CD4-positive, alpha-beta T cell treated with Interleukin-17A for 4 hours (primary cell): ENCODE results near the gene PEX14.

Experiments
- DNase-seq: peaks from one replicate; pipeline ENCODE4 v3.0.0-alpha.2; 2020; ENCODE audit warnings: mixed read lengths

PEX14 gene

GRCh38 chr1:10599194-10599861, 124.6 kb downstream of the PEX14 start:
- DNase-seq = no peak

- DNase-seq = no peak
Observed at GRCh38 chr1:10601342-10602070, 126.8 kb downstream of the PEX14 start.

GRCh38 chr1:10602936-10603335, 128.2 kb downstream of the PEX14 start:
- DNase-seq = no peak

DNA sequence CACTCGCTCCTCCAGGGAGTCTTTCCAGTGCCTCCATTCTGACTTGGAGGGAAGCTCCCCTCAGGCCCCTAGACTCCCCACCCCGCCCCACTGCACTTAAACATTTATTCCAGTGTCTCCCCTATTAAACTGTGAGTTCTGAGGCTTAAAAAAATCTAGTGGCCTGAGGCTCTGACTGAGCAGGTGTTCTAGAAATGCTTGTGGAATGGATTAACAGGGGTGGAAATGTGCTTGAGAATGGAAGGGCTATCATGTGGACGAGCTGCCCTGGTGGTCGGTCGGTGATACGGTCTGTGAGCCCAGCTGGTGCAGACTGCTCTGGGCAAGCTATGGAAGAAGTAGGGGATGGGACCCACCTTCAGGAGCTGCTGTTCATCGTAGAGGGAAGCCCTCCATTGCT, 130.2 kb downstream of the PEX14 start:
- DNase-seq = no peak

- DNase-seq = no peak
Observed at GRCh38 chr1:10606064-10606463, 131.3 kb downstream of the PEX14 start.

DNA sequence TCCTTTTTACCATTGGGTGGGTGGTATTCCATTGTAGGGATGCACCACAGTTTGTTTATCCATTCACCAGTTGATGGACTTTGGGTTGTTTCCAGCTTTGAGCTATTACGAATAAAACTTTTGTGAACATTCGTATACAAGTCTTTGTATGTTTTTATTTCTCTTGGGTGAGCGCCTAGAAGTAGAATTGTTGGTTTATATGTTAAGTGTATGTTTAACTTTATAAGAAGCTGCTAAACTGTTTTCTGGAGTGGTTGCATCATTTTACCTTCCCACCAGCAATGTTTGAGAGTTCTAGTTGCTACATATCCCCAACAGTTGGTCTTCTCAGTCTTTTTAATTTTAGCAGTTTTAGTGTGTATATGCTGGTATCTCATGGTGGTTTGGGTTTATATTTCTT, 132.5 kb downstream of the PEX14 start:
- DNase-seq = no peak

GRCh38 chr1:10608690-10609089, 133.9 kb downstream of the PEX14 start:
- DNase-seq = no peak

DNA sequence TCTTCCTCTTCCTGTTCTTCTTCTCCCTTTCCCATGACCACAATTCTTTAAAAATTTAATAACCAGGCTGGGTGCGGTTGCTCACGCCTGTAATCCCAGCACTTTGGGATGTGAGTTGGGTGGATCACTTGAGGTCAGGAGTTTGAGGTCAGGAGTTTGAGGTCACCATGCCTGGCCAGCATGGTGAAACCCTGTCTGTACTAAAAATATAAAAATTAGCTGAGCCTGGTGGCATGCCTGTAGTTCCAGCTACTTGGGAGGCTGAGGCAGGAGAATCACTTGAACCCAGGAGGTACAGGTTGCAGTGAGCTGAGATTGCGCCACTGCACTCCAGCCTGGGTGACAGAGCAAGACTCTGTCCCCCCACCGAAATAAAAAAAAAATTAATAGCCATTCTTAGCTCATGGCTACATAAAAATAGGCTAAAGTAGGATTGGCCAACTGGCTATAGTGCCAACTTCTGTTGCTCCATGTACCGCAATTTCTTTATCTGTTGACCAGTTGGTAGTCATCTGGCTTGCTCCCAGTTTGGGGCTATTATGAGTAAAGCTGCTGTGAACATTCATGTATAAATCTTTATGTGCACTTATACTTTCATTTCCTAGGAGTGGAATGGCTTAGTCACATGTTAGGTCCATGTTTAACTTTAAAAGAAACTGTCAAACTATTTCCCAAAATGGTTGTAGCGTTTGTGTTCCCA, 136.3 kb downstream of the PEX14 start:
- no peak for DNase-seq

- no peak for DNase-seq
Observed at GRCh38 chr1:10612436-10613160, 137.8 kb downstream of the PEX14 start.

- no peak for DNase-seq
Observed at GRCh38 chr1:10613340-10613739, 138.6 kb downstream of the PEX14 start.

GRCh38 chr1:10613861-10614260, 139.1 kb downstream of the PEX14 start:
- DNase-seq = no peak

GRCh38 chr1:10614377-10615225, 139.9 kb downstream of the PEX14 start:
- DNase-seq = no peak

GRCh38 chr1:10615332-10615731, 140.6 kb downstream of the PEX14 start:
- DNase-seq = no peak

GRCh38 chr1:10615932-10616671, 141.4 kb downstream of the PEX14 start:
- DNase-seq = no peak

DNA sequence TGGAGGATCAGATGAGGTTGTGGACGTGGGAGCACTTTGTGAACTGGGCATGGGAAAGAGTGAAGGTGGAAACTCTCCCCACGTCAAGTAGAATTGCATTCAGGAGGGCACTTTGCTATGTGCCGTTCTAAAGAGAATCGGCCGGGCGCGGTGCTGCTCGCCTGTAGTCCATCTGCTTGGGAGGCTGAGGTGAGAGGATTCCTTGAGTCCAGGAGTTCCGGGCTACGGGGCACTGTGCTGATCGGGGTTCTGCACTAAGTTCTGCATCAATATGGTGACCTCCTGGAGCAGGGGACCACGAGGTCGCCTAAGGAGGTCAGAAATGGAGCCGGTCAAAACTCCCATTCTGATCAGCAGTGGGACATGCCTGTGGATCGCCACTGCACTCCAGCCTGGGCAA, 141.9 kb downstream of the PEX14 start:
- DNase-seq = no peak

DNA sequence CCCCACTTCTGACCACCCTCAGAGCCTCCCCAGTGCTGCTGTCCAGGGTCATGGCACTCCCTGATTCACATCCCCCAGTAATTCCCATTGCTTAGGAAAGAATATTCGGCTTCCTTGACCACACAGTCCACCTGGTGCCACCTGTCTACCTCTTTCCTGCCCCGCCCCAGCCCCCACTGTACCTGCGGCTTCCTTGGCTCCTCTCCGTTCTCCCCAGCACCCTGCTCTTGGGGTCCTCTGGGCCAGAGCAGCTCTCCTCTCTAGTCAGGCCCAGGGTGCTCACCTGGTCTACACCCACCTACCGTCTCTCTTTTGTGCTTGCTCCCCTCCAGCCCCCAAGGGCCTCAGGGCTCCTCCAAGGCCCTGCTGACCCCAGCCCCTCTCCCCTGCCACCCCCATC, 142.6 kb downstream of the PEX14 start:
- DNase-seq = no peak

DNA sequence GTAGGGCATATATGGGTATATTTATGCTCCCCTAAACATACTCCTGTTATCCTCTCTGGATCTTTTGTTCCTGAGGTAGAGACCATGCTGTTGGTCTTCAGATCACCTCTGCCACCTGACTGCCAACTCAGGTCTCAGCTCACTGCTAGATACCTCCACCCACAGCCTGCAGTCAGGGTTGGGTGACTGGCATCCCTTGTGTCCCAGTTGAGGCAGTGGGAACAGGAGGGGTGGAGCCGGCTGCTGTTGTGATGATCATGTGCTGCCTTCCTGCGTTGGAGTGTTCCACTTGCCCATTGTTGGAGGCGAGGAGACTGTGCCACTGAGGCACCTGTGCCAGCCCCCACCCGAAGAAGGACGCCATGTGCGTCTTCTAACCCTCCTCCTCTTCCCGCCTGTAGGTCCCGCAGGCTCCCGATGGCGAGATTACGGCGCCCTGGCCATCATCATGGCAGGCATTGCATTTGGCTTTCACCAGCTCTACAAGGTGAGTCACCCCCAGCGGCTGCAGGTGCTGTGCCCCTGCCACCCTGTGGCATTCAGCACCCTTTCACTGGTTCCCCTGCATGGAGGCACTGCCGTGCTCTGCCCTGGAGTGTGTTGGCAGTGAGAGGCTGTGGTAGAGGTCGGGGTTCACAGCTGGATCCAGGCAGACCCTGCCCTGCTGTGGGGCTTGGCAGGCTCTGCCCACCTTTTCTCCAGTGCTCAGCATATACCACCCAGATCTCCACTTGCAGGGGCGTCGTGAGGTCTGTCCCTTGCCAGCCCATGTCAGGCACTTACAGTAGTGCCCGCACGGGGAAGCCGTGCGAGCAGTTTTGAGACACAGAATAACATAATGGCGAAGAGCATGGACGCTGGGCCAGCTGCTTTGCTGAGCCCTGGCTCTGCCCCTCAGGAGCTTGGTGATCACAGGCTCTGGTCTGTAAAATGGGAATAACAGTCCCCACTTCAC, 143.5 kb downstream of the PEX14 start:
- no peak for DNase-seq

- DNase-seq = no peak
Observed at GRCh38 chr1:10620776-10621175, 146.0 kb downstream of the PEX14 start.

DNA sequence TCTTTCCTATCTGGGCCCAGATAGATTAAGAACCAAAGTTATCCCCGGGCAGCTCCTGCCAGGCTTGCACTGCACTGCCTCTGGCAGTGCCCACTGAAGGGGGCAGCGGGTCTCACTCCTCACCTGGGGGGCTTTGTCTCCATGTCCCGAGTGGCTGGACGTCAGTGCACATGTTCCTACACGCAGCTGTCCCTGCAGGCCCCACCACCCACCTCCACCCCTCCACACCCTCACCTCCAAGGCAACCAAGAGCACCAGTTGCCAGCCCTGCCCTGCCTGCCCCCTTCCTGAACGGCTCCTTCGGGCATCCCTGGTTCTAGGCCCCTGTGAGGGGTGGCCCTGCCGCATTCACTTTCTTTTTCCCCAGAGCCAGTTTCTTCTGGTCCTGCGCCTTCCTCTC, 147.2 kb downstream of the PEX14 start:
- DNase-seq = no peak

DNA sequence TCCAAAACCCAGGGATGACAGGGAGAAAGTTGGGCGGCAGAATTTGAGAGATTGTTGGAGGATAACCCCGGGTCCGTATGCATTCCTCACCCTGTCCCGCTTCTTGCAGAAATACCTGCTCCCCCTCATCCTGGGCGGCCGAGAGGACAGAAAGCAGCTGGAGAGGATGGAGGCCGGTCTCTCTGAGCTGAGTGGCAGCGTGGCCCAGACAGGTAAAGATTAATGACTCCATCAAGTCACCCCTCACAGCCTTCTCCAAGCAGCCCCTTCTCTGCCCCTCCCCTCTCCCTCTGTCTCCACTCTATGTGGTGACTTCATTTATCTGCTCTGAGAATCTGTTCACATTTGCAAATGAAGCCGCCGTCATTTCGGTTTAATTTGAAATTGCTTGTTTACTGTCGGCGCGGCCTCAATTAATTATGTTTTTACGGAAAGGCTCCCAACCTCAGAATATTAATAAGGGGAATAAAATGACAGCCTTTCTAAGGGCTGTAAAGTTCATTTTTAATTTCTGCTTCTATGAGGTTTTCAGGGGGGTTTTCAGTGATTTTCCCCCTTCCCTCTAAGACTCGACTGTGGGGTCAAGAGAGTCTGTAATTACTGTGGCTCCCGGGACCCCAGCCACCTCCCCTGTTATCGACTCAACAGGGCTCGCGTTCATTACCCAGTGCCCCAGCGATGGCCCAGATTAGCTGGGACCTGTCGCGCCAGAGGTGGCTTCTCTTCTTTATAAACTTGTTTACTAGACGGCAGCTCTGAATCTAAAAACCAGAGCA, 148.3 kb downstream of the PEX14 start:
- no peak for DNase-seq
